Forelimb muscle (tissue), 1 donor: Measurements from ENCODE around the gene FIGNL2. TPM values are rescaled to one million over a fixed set of nuclear protein-coding genes. Genes with fewer than 3 reads are reported as not detected.
"Not testable (repeated sequence)": the region's sequence is repeated elsewhere in the genome, so short reads cannot be mapped to it uniquely, and the experiment has no call there.

Source experiments
- DNase-seq: peaks from one replicate; pipeline ENCODE4 v3.0.0-alpha.2; 2013; ENCODE audit warnings: low read depth
- polyA plus RNA-seq: library from polyadenylated mRNA; unstranded; fragments of 120-200 nt; gene quantifications from one replicate; pipeline ENCODE4 v1.2.1, GENCODE V29; 2013; ENCODE audit not compliant: insufficient read length

The FIGNL2 gene
- polyA plus RNA-seq, 1 donor, result 1.2 TPM

GRCh38 chr12:51818086-51818485 lies 30.4 kb downstream of the FIGNL2 start:
- no peak for DNase-seq

GRCh38 chr12:51817027-51817953 lies 31.2 kb downstream of the FIGNL2 start:
- no peak for DNase-seq

GRCh38 chr12:51815571-51815970 lies 32.9 kb downstream of the FIGNL2 start:
- DNase-seq, result no peak

GRCh38 chr12:51814311-51815088 lies 34.0 kb downstream of the FIGNL2 start:
- DNase-seq, result peak; percentile 53

GRCh38 chr12:51813931-51814310 lies 34.6 kb downstream of the FIGNL2 start:
- no peak for DNase-seq

GRCh38 chr12:51812871-51813270 lies 35.6 kb downstream of the FIGNL2 start:
- DNase-seq, result no peak

- DNase-seq, result no peak
These were observed 37.0 kb downstream of the FIGNL2 start for GRCh38 chr12:51811203-51812202.

GRCh38 chr12:51809193-51809592 lies 39.3 kb downstream of the FIGNL2 start:
- DNase-seq, result no peak

- DNase-seq, result no peak
These were observed 41.6 kb downstream of the FIGNL2 start for GRCh38 chr12:51806896-51807295.

- DNase-seq, result no peak
These were observed 47.5 kb downstream of the FIGNL2 start for GRCh38 chr12:51801027-51801426.

GRCh38 chr12:51798501-51798900 lies 50.0 kb downstream of the FIGNL2 start:
- no peak for DNase-seq

- not testable (repeated sequence) for DNase-seq
These were observed 50.5 kb downstream of the FIGNL2 start for GRCh38 chr12:51798051-51798450.

- DNase-seq, result no peak
These were observed 51.2 kb downstream of the FIGNL2 start for GRCh38 chr12:51797301-51797700.

GRCh38 chr12:51793201-51793600 lies 55.3 kb downstream of the FIGNL2 start:
- no peak for DNase-seq

GRCh38 chr12:51792417-51792816 lies 56.1 kb downstream of the FIGNL2 start:
- DNase-seq, result no peak

- no peak for DNase-seq
These were observed 59.6 kb downstream of the FIGNL2 start for GRCh38 chr12:51788876-51789275.

- no peak for DNase-seq
These were observed 62.6 kb downstream of the FIGNL2 start for GRCh38 chr12:51785906-51786305.

- DNase-seq, result no peak
These were observed 63.8 kb downstream of the FIGNL2 start for GRCh38 chr12:51784688-51785087.

GRCh38 chr12:51779876-51780275 lies 68.6 kb downstream of the FIGNL2 start:
- no peak for DNase-seq

- no peak for DNase-seq
These were observed 70.5 kb downstream of the FIGNL2 start for GRCh38 chr12:51777973-51778372.

GRCh38 chr12:51777457-51777856 lies 71.1 kb downstream of the FIGNL2 start:
- DNase-seq, result no peak

- no peak for DNase-seq
These were observed 73.6 kb downstream of the FIGNL2 start for GRCh38 chr12:51774933-51775332.
